ENCODE data around the gene PRRT1B. TPM values are rescaled to one million over a fixed set of nuclear protein-coding genes. Genes with fewer than 3 reads are reported as not detected.

PRRT1B gene
- total and polyA plus RNA-seq, 9 of the 15 experiments (the other 6 are each of a cell fraction or from before 2014, with no cell fraction given) = not detected

- TF ChIP-seq PKNOX1 (IDR thresholded peaks at IDR 0.05) (no peak), MTA2 (IDR thresholded peaks at IDR 0.05; ENCODE audit: low read depth) (no peak; the same call in 1 of the 2 replicates), GTF3C2 (IDR thresholded peaks at IDR 0.05; ENCODE audit: borderline replicate concordance, extremely low read depth, insufficient read length) (no peak), L3MBTL2 (IDR thresholded peaks at IDR 0.05) (peak; percentile 49; the same call in 1 of the 2 replicates), NCOR1 (IDR thresholded peaks at IDR 0.05) (no peak), ZNF280A (IDR thresholded peaks at IDR 0.05; ENCODE audit: low read depth, partially characterized antibody) (no peak), SP1 (CRISPR knock-in tag; IDR thresholded peaks at IDR 0.05) (no peak), USF2 (CRISPR knock-in tag; IDR thresholded peaks at IDR 0.05) (no peak), POLR2H (tag; IDR thresholded peaks at IDR 0.05; ENCODE audit: low read depth) (no peak), BRF1 (IDR thresholded peaks at IDR 0.05; ENCODE audit: borderline replicate concordance, extremely low read depth, insufficient read length) (no peak), CCNT2 (IDR thresholded peaks at IDR 0.05; ENCODE audit: borderline replicate concordance, extremely low read depth, insufficient read length, low read depth, low read length) (peak; percentile 28), SIX5 (IDR thresholded peaks at IDR 0.05; ENCODE audit: borderline replicate concordance in 1 of 2, insufficient read depth in 1 of 2, low read depth in 1 of 2, low read length in 2 of 2) (peak; percentile 48 to 81), TRIM25 (IDR thresholded peaks at IDR 0.05; ENCODE audit: borderline replicate concordance) (no peak), SAFB2 (IDR thresholded peaks at IDR 0.05; ENCODE audit: borderline replicate concordance, low read depth, low read length, severe bottlenecking) (no peak), ZNF696 (CRISPR knock-in tag; conservative IDR thresholded peaks at IDR 0.05) (no peak), MYNN (IDR thresholded peaks at IDR 0.05) (no peak), MYNN (CRISPR knock-in tag; IDR thresholded peaks at IDR 0.05) (no peak), SMAD2 (IDR thresholded peaks at IDR 0.05; ENCODE audit: low read depth, low read length) (no peak)
Observed at GRCh38 chr9:131530920-131531832, 14.1 kb upstream of the PRRT1B start, which contains the start of gene UCK1 (continued).
